Esophagus squamous epithelium (tissue), 4 donors: ENCODE results near the gene DHRS4L2.

Experiments used
- CTCF ChIP-seq, 6 experiments: fragments of 450-650 bp in 4 of 6; fragments of 200-600 bp in 2 of 6; sonication (generic) in 2 of 6; IDR thresholded peaks; one replicate each; pipeline ENCODE4 v1.5.1; 2016 to 2019; ENCODE audit warnings: antibody characterized with exemption in 6 of 6, mild to moderate bottlenecking in 4 of 6, moderate library complexity in 4 of 6
- POLR2A ChIP-seq, 4 donors: fragments of 450-650 bp; IDR thresholded peaks; one replicate each; pipeline ENCODE4 v1.6.1; 2017; ENCODE audit warnings: antibody characterized with exemption in 4 of 4, mild to moderate bottlenecking in 4 of 4, moderate library complexity in 3 of 4

GRCh38 chr14:24036169-24036962, 47.6 kb downstream of the DHRS4L2 start:
- TF ChIP-seq CTCF (IDR thresholded peaks at IDR 0.05) (peak; percentile 52 to 80 (median 79)), POLR2A (IDR thresholded peaks at IDR 0.05) (peak in 2 of 4 donors; percentile 24 to 36)
